GM15510 (cell line): ENCODE measurements around the gene AGAP1.

Source experiments
- POLR2A ChIP-seq: IDR thresholded peaks from 3 replicates; pipeline ENCODE4 v1.6.1; 2011; ENCODE audit warnings: borderline replicate concordance; ENCODE audit not compliant: insufficient read length; ENCODE audit errors: extremely low read depth

AGAP1 gene

GRCh38 chr2:235839974-235840373, 346.1 kb downstream of the AGAP1 start:
- TF ChIP-seq POLR2A, result no peak

GRCh38 chr2:235841863-235842262, 348.0 kb downstream of the AGAP1 start:
- TF ChIP-seq POLR2A, result no peak

GRCh38 chr2:235842941-235843340, 349.1 kb downstream of the AGAP1 start:
- no peak for TF ChIP-seq POLR2A

GRCh38 chr2:235843591-235844395, 349.9 kb downstream of the AGAP1 start:
- no peak for TF ChIP-seq POLR2A

GRCh38 chr2:235844561-235844960, 350.7 kb downstream of the AGAP1 start:
- TF ChIP-seq POLR2A, result no peak

- no peak for TF ChIP-seq POLR2A
These were observed 351.4 kb downstream of the AGAP1 start for GRCh38 chr2:235845245-235845644.

GRCh38 chr2:235847576-235847975, 353.7 kb downstream of the AGAP1 start:
- TF ChIP-seq POLR2A, result no peak

GRCh38 chr2:235848055-235848454, 354.2 kb downstream of the AGAP1 start:
- TF ChIP-seq POLR2A, result no peak

GRCh38 chr2:235848946-235849345, 355.1 kb downstream of the AGAP1 start:
- TF ChIP-seq POLR2A, result no peak

- no peak for TF ChIP-seq POLR2A
These were observed 355.6 kb downstream of the AGAP1 start for GRCh38 chr2:235849489-235849888.

GRCh38 chr2:235850289-235850688, 356.4 kb downstream of the AGAP1 start:
- TF ChIP-seq POLR2A, result no peak

- TF ChIP-seq POLR2A, result no peak
These were observed 357.1 kb downstream of the AGAP1 start for GRCh38 chr2:235850771-235851551.

- TF ChIP-seq POLR2A, result no peak
These were observed 358.1 kb downstream of the AGAP1 start for GRCh38 chr2:235851828-235852525.

GRCh38 chr2:235852526-235852920, 358.7 kb downstream of the AGAP1 start:
- TF ChIP-seq POLR2A, result no peak

GRCh38 chr2:235854276-235854675, 360.4 kb downstream of the AGAP1 start:
- TF ChIP-seq POLR2A, result no peak
